ENCODE data around the gene GSC.
"Not testable (repeated sequence)": the region's sequence is repeated elsewhere in the genome, so short reads cannot be mapped to it uniquely, and the experiment has no call there.

GSC gene

GRCh38 chr14:94769391-94770250 is at the start of gene GSC:
GSC (minus strand) TSS chr14:94770113; CDS start chr14:94770015, 98 bp downstream.
- DNase-seq = no peak

- DNase-seq = no peak
Observed at GRCh38 chr14:94819531-94819930, 49.6 kb upstream of the GSC start.

- no peak for DNase-seq
Observed at GRCh38 chr14:94816113-94816512, 46.2 kb upstream of the GSC start.

GRCh38 chr14:94805680-94806288 is 35.9 kb upstream of the GSC start:
- DNase-seq = no peak

GRCh38 chr14:94801225-94801624 is 31.3 kb upstream of the GSC start:
- no peak for DNase-seq

GRCh38 chr14:94800764-94801163 is 30.9 kb upstream of the GSC start:
- not testable (repeated sequence) for DNase-seq

GRCh38 chr14:94797887-94798286 is 28.0 kb upstream of the GSC start:
- no peak for DNase-seq

GRCh38 chr14:94796278-94796677 is 26.4 kb upstream of the GSC start:
- DNase-seq = no peak

- DNase-seq = no peak
Observed at GRCh38 chr14:94795372-94795771, 25.5 kb upstream of the GSC start.

GRCh38 chr14:94793901-94794300 is 24.0 kb upstream of the GSC start:
- no peak for DNase-seq

- no peak for DNase-seq
Observed at GRCh38 chr14:94787655-94788054, 17.7 kb upstream of the GSC start.

- DNase-seq = no peak
Observed at GRCh38 chr14:94787092-94787491, 17.2 kb upstream of the GSC start.

GRCh38 chr14:94780536-94781399 is 10.9 kb upstream of the GSC start:
- no peak for DNase-seq

GRCh38 chr14:94779713-94780112 is 9.8 kb upstream of the GSC start:
- no peak for DNase-seq

GRCh38 chr14:94775871-94776210 is 5.9 kb upstream of the GSC start:
- no peak for DNase-seq

- no peak for DNase-seq
Observed at GRCh38 chr14:94775091-94775870, 5.4 kb upstream of the GSC start.

GRCh38 chr14:94774344-94775090 is 4.6 kb upstream of the GSC start:
- DNase-seq = no peak

- no peak for DNase-seq
Observed at GRCh38 chr14:94773655-94774343, 3.9 kb upstream of the GSC start.

- DNase-seq = no peak
Observed at GRCh38 chr14:94773061-94773648, 3.2 kb upstream of the GSC start.

GRCh38 chr14:94772548-94772947 is 2.6 kb upstream of the GSC start:
- no peak for DNase-seq

GRCh38 chr14:94771906-94772490 is 2.1 kb upstream of the GSC start:
- no peak for DNase-seq

Data from activated effector memory CD4-positive, alpha-beta T cell treated with anti-CD3 and anti-CD28 coated beads, Interleukin-2, amount 50 U/mL, for 16 hours (primary cell).